H9 (cell line): Measurements from ENCODE around the gene STK32C. TPM values are rescaled to one million over a fixed set of nuclear protein-coding genes. Genes with fewer than 3 reads are reported as not detected.

Experiments used
- DNase-seq: peaks from one replicate; pipeline ENCODE4 v3.0.0-alpha.2; 2017
- H2AFZ ChIP-seq: one replicate; pipeline ENCODE4 v1.6.1; 2013; ENCODE audit warnings: mild to moderate bottlenecking, low read length, control low read depth, moderate library complexity
- H2AK5ac ChIP-seq: 2 replicates; pipeline ENCODE4 v1.6.1; 2013; ENCODE audit warnings: low read length, control low read depth, mixed read lengths; ENCODE audit not compliant: insufficient read length
- H2BK120ac ChIP-seq: one replicate; pipeline ENCODE4 v1.6.1; 2013; ENCODE audit warnings: low read depth, mild to moderate bottlenecking, low read length, control low read depth, inconsistent platforms; ENCODE audit not compliant: poor library complexity, severe bottlenecking
- H2BK12ac ChIP-seq: 2 replicates; pipeline ENCODE4 v1.6.1; 2013; ENCODE audit warnings: low read length, control low read depth, mixed read lengths, low read depth; ENCODE audit not compliant: insufficient read length
- H2BK15ac ChIP-seq: 2 replicates; pipeline ENCODE4 v1.6.1; 2013; ENCODE audit warnings: low read depth, low read length, control low read depth
- H2BK20ac ChIP-seq: one replicate; pipeline ENCODE4 v1.6.1; 2013; ENCODE audit warnings: low read depth, mild to moderate bottlenecking, low read length, control low read depth, inconsistent platforms; ENCODE audit not compliant: poor library complexity, severe bottlenecking
- H2BK5ac ChIP-seq: 2 replicates; pipeline ENCODE4 v1.6.1; 2013; ENCODE audit warnings: low read length, control low read depth, mixed read lengths; ENCODE audit not compliant: insufficient read length
- H3K14ac ChIP-seq: 2 replicates; pipeline ENCODE4 v1.6.1; 2013; ENCODE audit warnings: low read length, control low read depth; ENCODE audit not compliant: insufficient read depth
- H3K18ac ChIP-seq: 2 replicates; pipeline ENCODE4 v1.6.1; 2013; ENCODE audit warnings: low read depth, mild to moderate bottlenecking, mixed read lengths, low read length, control low read depth; ENCODE audit not compliant: insufficient read length
- H3K23ac ChIP-seq: 2 replicates; pipeline ENCODE4 v1.6.1; 2013; ENCODE audit warnings: low read length, control low read depth, mixed read lengths, low read depth; ENCODE audit not compliant: insufficient read length
- H3K23me2 ChIP-seq: 2 replicates; pipeline ENCODE4 v1.6.1; 2013; ENCODE audit warnings: low read depth, mild to moderate bottlenecking, mixed read lengths, low read length, control low read depth; ENCODE audit not compliant: insufficient read length, poor library complexity, severe bottlenecking
- H3K27ac ChIP-seq: 2 replicates; pipeline ENCODE4 v1.5.1; 2013; ENCODE audit warnings: low read length, control low read depth, mixed read lengths, low read depth; ENCODE audit not compliant: insufficient read length
- H3K27me3 ChIP-seq: 2 replicates; pipeline ENCODE4 v1.6.1; 2013; ENCODE audit warnings: low read length, control low read depth, inconsistent platforms; ENCODE audit not compliant: insufficient read depth
- H3K4ac ChIP-seq: 2 replicates; pipeline ENCODE4 v1.6.1; 2013; ENCODE audit warnings: low read depth, mild to moderate bottlenecking, control low read depth, inconsistent platforms, low read length, moderate library complexity
- H3K4me1 ChIP-seq: 2 replicates; pipeline ENCODE4 v1.6.1; 2013; ENCODE audit warnings: low read length, control low read depth, inconsistent platforms; ENCODE audit not compliant: insufficient read depth
- H3K4me2 ChIP-seq: 2 replicates; pipeline ENCODE4 v1.6.1; 2013; ENCODE audit warnings: low read length, control low read depth, mixed read lengths; ENCODE audit not compliant: insufficient read length, insufficient read depth
- H3K56ac ChIP-seq: 2 replicates; pipeline ENCODE4 v1.6.1; 2013; ENCODE audit warnings: low read depth, mild to moderate bottlenecking, mixed read lengths, low read length, control low read depth; ENCODE audit not compliant: insufficient read length
- H3K79me1 ChIP-seq: 2 replicates; pipeline ENCODE4 v1.6.1; 2013; ENCODE audit warnings: low read depth, mild to moderate bottlenecking, moderate library complexity, low read length, control low read depth, inconsistent platforms; ENCODE audit not compliant: insufficient read depth, poor library complexity, severe bottlenecking
- H3K79me2 ChIP-seq: 2 replicates; pipeline ENCODE4 v1.6.1; 2013; ENCODE audit warnings: low read length, control low read depth, inconsistent platforms; ENCODE audit not compliant: insufficient read depth
- H3K9ac ChIP-seq: 2 replicates; pipeline ENCODE4 v1.6.1; 2013; ENCODE audit warnings: low read length, control low read depth, mixed read lengths; ENCODE audit not compliant: insufficient read length; ENCODE audit errors: extremely low read depth
- H3K9me3 ChIP-seq: one replicate; pipeline ENCODE4 v1.6.1; 2013; ENCODE audit warnings: low read depth, low read length, inconsistent platforms; ENCODE audit not compliant: control insufficient read depth
- H3T11ph ChIP-seq: one replicate; pipeline ENCODE4 v1.6.1; 2013; ENCODE audit warnings: mild to moderate bottlenecking, low read length, control low read depth, inconsistent platforms
- H4K20me1 ChIP-seq: one replicate; pipeline ENCODE4 v1.6.1; 2013; ENCODE audit not compliant: control insufficient read depth, insufficient read length, insufficient read depth
- H4K5ac ChIP-seq: 2 replicates; pipeline ENCODE4 v1.6.1; 2013; ENCODE audit warnings: low read depth, mild to moderate bottlenecking, mixed read lengths, low read length, control low read depth; ENCODE audit not compliant: insufficient read length
- H4K8ac ChIP-seq: replicated peaks from 2 replicates; pipeline ENCODE4 v1.6.1; 2013; ENCODE audit warnings: low read length, control low read depth, mixed read lengths, low read depth; ENCODE audit not compliant: insufficient read length
- H4K91ac ChIP-seq: 2 replicates; pipeline ENCODE4 v1.6.1; 2013; ENCODE audit warnings: low read depth, mild to moderate bottlenecking, moderate library complexity, mixed read lengths, low read length, control low read depth; ENCODE audit not compliant: insufficient read length
- H3K27ac Mint-ChIP-seq, 3 experiments: 2 replicates in 2 of 3; 3 replicates in 1 of 3; pipeline ENCODE4 v1.8.0; 2020 to 2021; ENCODE audit warnings: mixed read lengths in 3 of 3, mild to moderate bottlenecking in 1 of 3, moderate library complexity in 1 of 3
- H3K27me3 Mint-ChIP-seq: 2 replicates; pipeline ENCODE4 v1.8.0; 2021; ENCODE audit warnings: low read depth, mild to moderate bottlenecking, moderate library complexity, mixed read lengths
- H3K36me3 Mint-ChIP-seq, 3 experiments: 2 replicates in 2 of 3; 3 replicates in 1 of 3; pipeline ENCODE4 v1.8.0; 2020 to 2021; ENCODE audit warnings: low read depth in 3 of 3, mixed read lengths in 3 of 3; ENCODE audit not compliant: insufficient read depth in 1 of 3
- H3K4me1 Mint-ChIP-seq, 2 experiments: 2 replicates each; pipeline ENCODE4 v1.8.0; 2020; ENCODE audit warnings: mixed read lengths in 2 of 2
- H3K4me3 Mint-ChIP-seq, 2 experiments: 2 replicates in 1 of 2; 3 replicates in 1 of 2; pipeline ENCODE4 v1.8.0; 2020 to 2021; ENCODE audit warnings: mild to moderate bottlenecking in 2 of 2, mixed read lengths in 2 of 2, moderate library complexity in 1 of 2
- H3K9me3 Mint-ChIP-seq, 2 experiments: 2 replicates in 1 of 2; 3 replicates in 1 of 2; pipeline ENCODE4 v1.8.0; 2020; ENCODE audit warnings: mild to moderate bottlenecking in 2 of 2, mixed read lengths in 2 of 2, moderate library complexity in 1 of 2
- WGBS: extraction: QIAGEN DNeasy Blood & Tissue Kit; methylation state at CpG from one replicate; pipeline ENCODE4 v1.1.7; 2013; ENCODE audit warnings: missing lambda C conversion rate, low lambda C conversion rate, mixed read lengths; ENCODE audit not compliant: insufficient read length; ENCODE audit errors: extremely low coverage; 5-methylcytosine and 5-hydroxymethylcytosine counted together
- total RNA-seq: library from RNA; stranded (reverse); gene quantifications from 2 replicates; pipeline ENCODE4 v1.2.1, GENCODE V29; 2021
- TF ChIP-seq, protein P1 (sequence below): fragments of 200-600 bp; sonication (generic); conservative IDR thresholded peaks from 3 replicates; pipeline ENCODE4 v1.8.0; 2021; ENCODE audit warnings: antibody characterized with exemption, mild to moderate bottlenecking

Gene STK32C
- total RNA-seq, 1 experiment from 2014 or later: 11.3 TPM

DNA sequence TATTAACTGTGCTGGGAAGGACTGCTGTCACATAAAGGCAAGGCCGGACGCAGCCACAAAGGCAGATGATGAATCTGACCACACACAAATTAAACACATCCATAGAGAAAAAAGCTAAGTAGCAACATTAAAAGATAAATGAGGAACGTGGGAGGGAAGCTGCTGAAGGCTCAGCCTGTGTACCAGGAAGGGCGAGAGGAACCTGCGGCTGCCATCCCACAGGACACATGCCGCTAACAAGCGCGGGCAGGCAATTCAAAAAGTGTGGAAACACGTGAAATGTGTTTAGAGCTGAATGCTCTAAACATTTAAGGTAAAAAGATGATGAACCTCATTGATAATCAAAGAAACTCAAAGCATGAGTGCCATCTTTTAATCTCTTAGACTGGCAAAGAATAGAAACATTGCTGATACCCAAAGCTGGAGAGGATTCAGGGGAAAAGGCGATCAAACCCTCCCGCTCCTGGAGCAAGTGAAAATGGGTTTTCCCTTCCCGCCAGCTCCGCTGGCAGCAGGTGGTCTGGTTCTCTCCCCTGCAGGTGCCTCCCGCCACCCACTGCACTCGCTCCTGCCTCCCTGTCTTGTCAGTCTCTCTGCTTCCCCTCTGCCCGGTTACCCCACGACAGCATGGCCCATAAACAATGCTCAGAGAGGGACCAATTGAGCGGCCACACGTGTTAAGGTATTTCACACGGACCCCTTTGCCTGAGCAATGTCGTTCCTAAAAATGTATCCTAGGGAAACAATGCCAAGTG lies 4.2 kb downstream of the STK32C start:
- Histone ChIP-seq H2AFZ (no peak overlapping the region), H3K79me1 (no peaks in the 10 kb centered on the region), H3K9me3 (peaks cover 8% of the 10 kb centered on the region), H4K20me1 (no peaks in the 10 kb centered on the region), H3K14ac (no peak overlapping the region), H3K23me2 (peaks cover 4% of the 10 kb centered on the region), H3K9ac (no peak overlapping the region), H4K5ac (no peak overlapping the region), H2BK20ac (no peak overlapping the region), H3K18ac (no peak overlapping the region), H2BK120ac (no peak overlapping the region), H3K27me3 (peaks cover 3% of the 10 kb centered on the region; the same call in 1 of the 2 replicates), H3K27ac (no peak overlapping the region), H3K23ac (no peak overlapping the region), H3T11ph (no peak overlapping the region), H3K4me1 (no peaks in the 10 kb centered on the region), H2BK12ac (no peak overlapping the region), H4K91ac (no peak overlapping the region), H3K56ac (no peak overlapping the region), H3K4me2 (no peak overlapping the region), H3K4ac (no peak overlapping the region), H2AK5ac (no peak overlapping the region), H2BK15ac (no peak overlapping the region), H4K8ac (no peak overlapping the region), H3K79me2 (no peaks in the 10 kb centered on the region), H2BK5ac (no peak overlapping the region)
- Mint-ChIP-seq H3K36me3 (peaks cover 11 to 17% (median 11%) of the 10 kb centered on the region in 3 experiments), H3K4me1 (peaks cover 8 to 12% of the 10 kb centered on the region in 2 experiments), H3K4me3 (no peak overlapping the region), H3K9me3 (peaks cover 14 to 17% of the 10 kb centered on the region in 2 experiments), H3K27me3 (peaks cover 40% of the 10 kb centered on the region), H3K27ac (no peak overlapping the region)
- WGBS: no CpG with 5 or more reads among the region's 21 CpGs
- TF ChIP-seq, protein P1, sequence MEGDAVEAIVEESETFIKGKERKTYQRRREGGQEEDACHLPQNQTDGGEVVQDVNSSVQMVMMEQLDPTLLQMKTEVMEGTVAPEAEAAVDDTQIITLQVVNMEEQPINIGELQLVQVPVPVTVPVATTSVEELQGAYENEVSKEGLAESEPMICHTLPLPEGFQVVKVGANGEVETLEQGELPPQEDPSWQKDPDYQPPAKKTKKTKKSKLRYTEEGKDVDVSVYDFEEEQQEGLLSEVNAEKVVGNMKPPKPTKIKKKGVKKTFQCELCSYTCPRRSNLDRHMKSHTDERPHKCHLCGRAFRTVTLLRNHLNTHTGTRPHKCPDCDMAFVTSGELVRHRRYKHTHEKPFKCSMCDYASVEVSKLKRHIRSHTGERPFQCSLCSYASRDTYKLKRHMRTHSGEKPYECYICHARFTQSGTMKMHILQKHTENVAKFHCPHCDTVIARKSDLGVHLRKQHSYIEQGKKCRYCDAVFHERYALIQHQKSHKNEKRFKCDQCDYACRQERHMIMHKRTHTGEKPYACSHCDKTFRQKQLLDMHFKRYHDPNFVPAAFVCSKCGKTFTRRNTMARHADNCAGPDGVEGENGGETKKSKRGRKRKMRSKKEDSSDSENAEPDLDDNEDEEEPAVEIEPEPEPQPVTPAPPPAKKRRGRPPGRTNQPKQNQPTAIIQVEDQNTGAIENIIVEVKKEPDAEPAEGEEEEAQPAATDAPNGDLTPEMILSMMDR: no peak
- DNase-seq: no peak
